ENCODE data around the gene KBTBD4.

The KBTBD4 gene

DNA sequence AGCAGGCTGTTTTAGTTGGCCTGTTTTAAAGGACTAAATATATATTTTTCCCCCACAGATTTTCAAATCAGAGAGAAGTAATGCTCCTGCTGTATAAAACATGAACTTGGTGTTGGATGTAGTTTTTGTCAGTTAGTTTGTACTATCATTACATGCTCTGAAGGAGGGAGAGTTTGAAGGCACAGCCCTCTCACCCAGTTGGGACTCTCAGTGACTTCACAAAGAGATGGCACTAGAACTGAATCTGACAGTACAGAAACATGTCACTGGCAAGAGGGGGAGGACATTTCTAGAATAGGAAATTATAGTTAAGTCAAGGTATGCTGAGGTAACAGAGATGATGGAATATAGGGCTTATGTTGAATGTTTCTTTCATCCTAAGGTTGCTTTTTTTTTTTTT, 36.5 kb upstream of the KBTBD4 start:
- TF ChIP-seq, protein P1, sequence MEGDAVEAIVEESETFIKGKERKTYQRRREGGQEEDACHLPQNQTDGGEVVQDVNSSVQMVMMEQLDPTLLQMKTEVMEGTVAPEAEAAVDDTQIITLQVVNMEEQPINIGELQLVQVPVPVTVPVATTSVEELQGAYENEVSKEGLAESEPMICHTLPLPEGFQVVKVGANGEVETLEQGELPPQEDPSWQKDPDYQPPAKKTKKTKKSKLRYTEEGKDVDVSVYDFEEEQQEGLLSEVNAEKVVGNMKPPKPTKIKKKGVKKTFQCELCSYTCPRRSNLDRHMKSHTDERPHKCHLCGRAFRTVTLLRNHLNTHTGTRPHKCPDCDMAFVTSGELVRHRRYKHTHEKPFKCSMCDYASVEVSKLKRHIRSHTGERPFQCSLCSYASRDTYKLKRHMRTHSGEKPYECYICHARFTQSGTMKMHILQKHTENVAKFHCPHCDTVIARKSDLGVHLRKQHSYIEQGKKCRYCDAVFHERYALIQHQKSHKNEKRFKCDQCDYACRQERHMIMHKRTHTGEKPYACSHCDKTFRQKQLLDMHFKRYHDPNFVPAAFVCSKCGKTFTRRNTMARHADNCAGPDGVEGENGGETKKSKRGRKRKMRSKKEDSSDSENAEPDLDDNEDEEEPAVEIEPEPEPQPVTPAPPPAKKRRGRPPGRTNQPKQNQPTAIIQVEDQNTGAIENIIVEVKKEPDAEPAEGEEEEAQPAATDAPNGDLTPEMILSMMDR (IDR thresholded peaks at IDR 0.05; ENCODE audit: borderline replicate concordance, control extremely low read depth, extremely low read depth, insufficient read depth, missing control alignments): no peak
- in situ Hi-C loops (cut with MboI; ENCODE audit: low sequenced_read_pairs, unreplicated experiment): no loop called here
- no peak for DNase-seq (ENCODE audit: low spot score)

DNA sequence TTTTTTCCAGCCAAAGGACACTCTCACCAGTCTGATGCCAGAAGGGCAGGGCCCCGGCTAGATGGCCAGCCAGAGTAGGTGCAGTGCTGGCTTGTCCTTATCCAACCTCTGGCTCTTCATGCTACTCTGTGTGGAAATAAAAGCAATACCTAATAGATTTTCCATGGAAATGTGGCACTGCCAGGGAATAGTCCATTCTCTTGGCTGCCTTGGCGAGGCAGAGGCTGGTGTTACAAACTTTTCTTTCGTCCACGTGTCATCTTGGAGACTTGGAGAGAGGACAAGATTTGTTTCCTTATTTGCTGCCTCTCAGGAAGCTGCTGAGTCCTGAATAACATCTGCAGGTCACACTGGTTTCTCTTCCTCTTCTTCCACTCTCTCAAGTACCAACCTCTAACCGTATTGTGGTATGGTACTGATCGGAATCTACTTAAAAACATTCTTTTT, 32.6 kb upstream of the KBTBD4 start:
- no peak for DNase-seq (ENCODE audit: low spot score)
- TF ChIP-seq, protein P1 (IDR thresholded peaks at IDR 0.05; ENCODE audit: borderline replicate concordance, control extremely low read depth, extremely low read depth, insufficient read depth, missing control alignments): no peak
- in situ Hi-C loops (cut with MboI; ENCODE audit: low sequenced_read_pairs, unreplicated experiment): no loop called here

DNA sequence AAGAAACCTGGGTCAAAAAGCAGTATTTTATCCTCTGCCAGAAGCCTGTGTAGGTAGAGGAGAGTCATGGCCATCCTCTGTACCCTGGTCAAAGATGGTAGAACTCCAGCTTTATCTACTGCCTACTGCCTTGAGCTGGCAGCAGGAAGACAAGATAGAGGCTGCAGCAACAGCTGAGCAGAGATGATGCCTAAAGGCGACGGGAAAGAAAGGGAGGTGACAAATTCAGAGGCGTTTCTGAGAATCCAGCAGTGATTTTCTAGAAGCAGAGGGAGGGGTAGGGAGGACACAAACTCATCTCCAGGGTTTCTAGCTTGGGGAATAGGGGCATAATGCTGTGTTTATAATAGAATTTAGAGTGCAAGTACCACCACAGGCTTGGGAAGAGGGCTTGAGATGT, 30.9 kb upstream of the KBTBD4 start:
- TF ChIP-seq, protein P1 (IDR thresholded peaks at IDR 0.05; ENCODE audit: borderline replicate concordance, control extremely low read depth, extremely low read depth, insufficient read depth, missing control alignments): no peak
- DNase-seq (ENCODE audit: low spot score): no peak
- in situ Hi-C loops (cut with MboI; ENCODE audit: low sequenced_read_pairs, unreplicated experiment): no loop called here

DNA sequence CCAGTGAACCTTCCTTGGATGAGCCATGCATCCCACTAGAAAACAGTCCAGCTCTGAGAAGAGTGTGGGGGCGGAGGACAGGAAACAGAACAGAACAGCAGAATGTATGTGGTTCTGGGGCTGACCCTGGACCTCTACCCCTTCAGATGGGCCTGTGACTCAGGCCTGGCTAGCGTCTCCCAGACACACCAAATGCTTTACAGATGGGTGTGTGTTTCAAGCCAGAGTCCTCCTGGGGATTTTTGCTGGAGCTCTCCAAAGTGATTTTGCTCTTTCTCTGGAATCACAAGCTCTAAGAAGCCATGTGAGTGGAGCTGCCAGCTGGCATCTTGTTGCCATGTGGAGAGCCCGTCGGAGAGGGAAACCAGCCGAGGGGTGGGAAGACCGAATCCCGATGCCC, 28.6 kb upstream of the KBTBD4 start:
- DNase-seq (ENCODE audit: low spot score): no peak
- in situ Hi-C loops (cut with MboI; ENCODE audit: low sequenced_read_pairs, unreplicated experiment): no loop called here
- TF ChIP-seq, protein P1 (IDR thresholded peaks at IDR 0.05; ENCODE audit: borderline replicate concordance, control extremely low read depth, extremely low read depth, insufficient read depth, missing control alignments): no peak

DNA sequence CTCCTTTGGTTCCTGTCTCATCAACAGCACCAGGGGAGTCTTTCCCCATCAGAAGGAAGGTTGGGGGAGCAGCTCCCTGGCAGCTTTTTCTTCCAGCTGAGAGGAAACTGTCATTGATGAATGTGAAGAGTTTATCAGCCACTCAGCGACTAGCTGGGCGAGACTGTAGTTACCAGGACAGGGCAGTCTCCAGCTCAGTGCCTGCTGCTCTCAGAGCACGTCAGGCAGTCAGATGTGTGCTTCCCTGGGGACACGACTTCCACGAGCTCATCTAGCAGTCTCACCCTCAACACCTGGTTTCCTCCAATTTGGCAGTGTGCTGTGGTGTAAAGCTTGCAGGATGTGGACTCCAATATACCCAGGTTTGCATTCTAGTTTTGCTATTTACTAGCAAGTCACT, 28.0 kb upstream of the KBTBD4 start:
- TF ChIP-seq, protein P1 (IDR thresholded peaks at IDR 0.05; ENCODE audit: borderline replicate concordance, control extremely low read depth, extremely low read depth, insufficient read depth, missing control alignments): no peak
- no peak for DNase-seq (ENCODE audit: low spot score)
- in situ Hi-C loops (cut with MboI; ENCODE audit: low sequenced_read_pairs, unreplicated experiment): no loop called here

DNA sequence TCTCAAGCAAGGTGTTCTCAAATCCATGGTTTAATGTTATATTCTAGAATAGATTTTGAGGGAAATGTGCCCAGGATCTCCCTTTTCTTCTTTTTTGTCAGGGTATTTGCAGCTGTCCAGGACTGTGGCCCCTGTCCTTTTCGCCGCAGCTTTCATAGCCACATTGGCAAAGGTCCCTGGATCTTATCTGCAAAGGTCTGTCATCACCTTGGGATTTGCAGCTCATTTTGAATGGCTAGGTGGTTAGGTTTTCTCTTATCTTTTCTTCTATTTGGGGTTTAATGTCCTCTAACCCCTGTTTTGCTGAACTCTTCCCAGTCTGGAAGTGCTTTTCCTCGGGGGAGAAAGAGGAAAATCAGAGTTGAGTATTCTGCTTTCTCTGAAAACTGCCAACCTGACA, 27.2 kb upstream of the KBTBD4 start:
- in situ Hi-C loops (cut with MboI; ENCODE audit: low sequenced_read_pairs, unreplicated experiment): no loop called here
- TF ChIP-seq, protein P1 (IDR thresholded peaks at IDR 0.05; ENCODE audit: borderline replicate concordance, control extremely low read depth, extremely low read depth, insufficient read depth, missing control alignments): no peak

DNA sequence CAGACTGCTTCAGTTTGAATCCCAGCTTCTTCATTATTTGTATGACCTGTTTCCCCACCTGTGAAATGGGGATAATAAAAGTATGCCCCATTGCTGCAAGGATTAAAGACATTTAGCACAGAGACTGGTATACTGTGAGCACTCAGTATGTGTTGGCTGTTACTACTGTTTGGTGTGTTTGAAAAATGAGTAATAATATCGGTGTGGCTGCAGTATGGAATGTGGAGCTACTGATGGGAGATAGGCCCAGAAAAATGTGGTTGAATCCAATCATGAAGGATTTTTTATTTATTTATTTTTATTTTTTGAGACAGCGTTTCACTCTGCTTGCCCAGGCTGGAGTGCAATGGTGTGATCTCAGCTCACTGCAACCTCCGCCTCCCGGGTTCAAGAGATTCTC, 24.5 kb upstream of the KBTBD4 start:
- TF ChIP-seq, protein P1 (IDR thresholded peaks at IDR 0.05; ENCODE audit: borderline replicate concordance, control extremely low read depth, extremely low read depth, insufficient read depth, missing control alignments): no peak
- in situ Hi-C loops (cut with MboI; ENCODE audit: low sequenced_read_pairs, unreplicated experiment): no loop called here
- no peak for DNase-seq (ENCODE audit: low spot score)

More for the DNA sequence above, 27.2 kb upstream of the KBTBD4 start:
- DNase-seq (ENCODE audit: low spot score): no peak
